Endothelial cell of umbilical vein (primary cell): ENCODE data around the gene FBXL19. TPM values are rescaled to one million over a fixed set of nuclear protein-coding genes. Genes with fewer than 3 reads are reported as not detected.

Experiments used
- BruUV-seq: library from RNA; stranded (reverse); fragments of 400-500 nt; replicated peaks from 2 replicates; lab custom pipeline; 2021; lab: Mats Ljungman, UMichigan
- CTCF ChIA-PET: fragments of 300-600, 350-600 bp; sonication (Branson Sonifier 250); formaldehyde crosslinking; loops from one replicate; lab custom pipeline; 2021; ENCODE audit warnings: antibody characterized with exemption, inconsistent platforms; lab: Charles Lee
- POLR2A ChIA-PET: fragments of 300-600, 350-600 bp; sonication (Branson Sonifier 250); formaldehyde crosslinking; loops from one replicate; lab custom pipeline; 2021; ENCODE audit warnings: antibody characterized with exemption, inconsistent platforms; lab: Charles Lee
- DNase-seq: peaks from one replicate; pipeline ENCODE4 v3.0.0-alpha.2; 2011; ENCODE audit warnings: low read depth, low spot score
- FAIRE-seq: peaks from 2 replicates; lab custom pipeline; 2011; peaks lifted over from hg19 to GRCh38; lab: Jason Lieb, UNC
- H2AFZ ChIP-seq: 2 replicates; pipeline ENCODE4 v1.6.0; 2012; ENCODE audit warnings: low read depth, low read length, control low read depth, inconsistent platforms
- H3K27ac ChIP-seq: 2 replicates; pipeline ENCODE4 v1.5.1; 2011; ENCODE audit warnings: low read depth, mild to moderate bottlenecking, control low read depth, low read length, moderate library complexity; ENCODE audit not compliant: insufficient read depth
- H3K27me3 ChIP-seq, 2 experiments: 2 replicates each; pipeline versions ENCODE4 v1.6.0 to v1.6.1; 2011; ENCODE audit warnings: low read length in 2 of 2, mixed read lengths in 1 of 2; ENCODE audit not compliant: control insufficient read depth in 2 of 2, insufficient read depth in 2 of 2
- H3K36me3 ChIP-seq, 2 experiments: 2 replicates in 1 of 2; 3 replicates in 1 of 2; pipeline ENCODE4 v1.5.1; 2011; ENCODE audit warnings: low read length in 2 of 2, mild to moderate bottlenecking in 1 of 2, moderate library complexity in 1 of 2; ENCODE audit not compliant: control insufficient read depth in 2 of 2, insufficient read depth in 2 of 2; ENCODE audit errors: extremely low read depth in 1 of 2
- H3K4me1 ChIP-seq: 3 replicates; pipeline ENCODE4 v1.5.1; 2011; ENCODE audit warnings: mild to moderate bottlenecking, low read length; ENCODE audit not compliant: control insufficient read depth, insufficient read depth; ENCODE audit errors: extremely low read depth
- H3K4me2 ChIP-seq: 2 replicates; pipeline ENCODE4 v1.6.1; 2011; ENCODE audit warnings: low read length, control low read depth, mixed read lengths; ENCODE audit not compliant: insufficient read depth
- H3K4me3 ChIP-seq, 3 experiments: fragments of 200-600 bp in 1 of 3; sonication (generic), shearing (Covaris generic) in 1 of 3; replicated peaks in 1 of 3; 2 replicates each; pipeline ENCODE4 v1.5.1; 2011 to 2016; ENCODE audit warnings: control low read depth in 3 of 3, low read length in 3 of 3, mild to moderate bottlenecking in 2 of 3, inconsistent platforms in 1 of 3, low read depth in 1 of 3, moderate library complexity in 1 of 3; ENCODE audit not compliant: insufficient read depth in 1 of 3
- H3K79me2 ChIP-seq: 2 replicates; pipeline ENCODE4 v1.6.0; 2012; ENCODE audit warnings: low read length, inconsistent platforms; ENCODE audit not compliant: control insufficient read depth, insufficient read depth
- H3K9ac ChIP-seq: replicated peaks from 2 replicates; pipeline ENCODE3; 2011; ENCODE audit warnings: low read length, control low read depth; ENCODE audit not compliant: insufficient read depth; ENCODE audit errors: extremely low read depth
- H3K9me1 ChIP-seq: replicated peaks from 3 replicates; pipeline ENCODE4 v1.6.0; 2011; ENCODE audit warnings: mild to moderate bottlenecking, low read length; ENCODE audit not compliant: control insufficient read depth, insufficient read depth; ENCODE audit errors: extremely low read depth
- H3K9me3 ChIP-seq: replicated peaks from 2 replicates; pipeline ENCODE4 v1.5.1; 2012; ENCODE audit warnings: low read length, inconsistent platforms; ENCODE audit not compliant: control insufficient read depth, insufficient read depth
- H4K20me1 ChIP-seq: replicated peaks from 2 replicates; pipeline ENCODE3; 2011; ENCODE audit warnings: mild to moderate bottlenecking, low read length; ENCODE audit not compliant: control insufficient read depth, insufficient read depth; ENCODE audit errors: extremely low read depth
- EZH2 ChIP-seq: IDR thresholded peaks from 2 replicates; pipeline ENCODE4 v1.6.1; 2012; ENCODE audit warnings: borderline replicate concordance, low read depth, mild to moderate bottlenecking, moderate library complexity, low read length, inconsistent platforms; ENCODE audit not compliant: severe bottlenecking
- FOS ChIP-seq: IDR thresholded peaks from 2 replicates; pipeline ENCODE4 v1.6.1; 2011; ENCODE audit warnings: mild to moderate bottlenecking, low read length, moderate library complexity, borderline replicate concordance; ENCODE audit not compliant: insufficient read depth
- GATA2 ChIP-seq: IDR thresholded peaks from 2 replicates; pipeline ENCODE4 v1.7.0; 2011; ENCODE audit warnings: low read depth, mild to moderate bottlenecking, moderate library complexity, mixed read lengths, low read length; ENCODE audit not compliant: insufficient read length, insufficient read depth
- JUN ChIP-seq: IDR thresholded peaks from 2 replicates; pipeline ENCODE4 v1.6.1; 2011; ENCODE audit warnings: borderline replicate concordance, low read depth; ENCODE audit not compliant: insufficient read length, insufficient read depth
- MYC ChIP-seq: IDR thresholded peaks from one replicate; pipeline ENCODE4 v1.6.1; 2011; ENCODE audit warnings: mild to moderate bottlenecking, low read depth, low read length
- POLR2A ChIP-seq: IDR thresholded peaks from 2 replicates; pipeline ENCODE4 v1.6.1; 2012; ENCODE audit warnings: low read depth, mild to moderate bottlenecking, control low read depth, low read length
- POLR2AphosphoS5 ChIP-seq: IDR thresholded peaks from 2 replicates; pipeline ENCODE4 v1.6.1; 2012; ENCODE audit warnings: low read depth, mild to moderate bottlenecking, control low read depth, low read length, moderate library complexity; ENCODE audit not compliant: insufficient read depth
- dilution Hi-C: fragments of 300-500 bp; cut with MboI; formaldehyde crosslinking; loops from one replicate; pipeline ENCODE4 v1.15.0; 2019; ENCODE audit warnings: low sequenced_read_pairs; ENCODE audit not compliant: extremely low pct_ligation_motif_present
- intact Hi-C: fragments of 100-400 bp; cut with micrococcal nuclease; formaldehyde crosslinking; loops from one replicate; pipeline ENCODE4 v1.10.0; 2022
- polyA plus RNA-seq, 4 experiments: library from polyadenylated mRNA; depleted of rRNA in 3 of 4; stranded (reverse) in 3 of 4; unstranded in 1 of 4; fragments of >200 nt; gene quantifications; 2 replicates each; pipeline versions ENCODE4 v1.2.1 to v1.2.3, GENCODE V29; 2011 to 2012; ENCODE audit warnings: missing spikeins in 1 of 4
- total RNA-seq: library from RNA; stranded (reverse); gene quantifications from 2 replicates; pipeline ENCODE4 v1.2.3, GENCODE V29; 2021
- TF ChIP-seq, protein P1 (sequence below), 2 donors: IDR thresholded peaks; 1 replicate in 1 of 2; 2 replicates in 1 of 2; pipeline ENCODE4 v1.5.1; 2011; ENCODE audit warnings: low read length in 2 of 2, mild to moderate bottlenecking in 2 of 2, moderate library complexity in 2 of 2, control low read depth in 1 of 2, inconsistent platforms in 1 of 2, low read depth in 1 of 2; ENCODE audit not compliant: insufficient read depth in 1 of 2; ENCODE audit errors: extremely low read depth in 1 of 2
- TF ChIP-seq, protein P2 (sequence below): IDR thresholded peaks from 2 replicates; pipeline ENCODE4 v1.6.1; 2011; ENCODE audit not compliant: insufficient read depth, insufficient read length

Gene FBXL19
- total and polyA plus RNA-seq, 2 donors (not counting 3 experiments of a cell fraction or from before 2014, with no cell fraction given), result 22.1 to 38.0 TPM

DNA sequence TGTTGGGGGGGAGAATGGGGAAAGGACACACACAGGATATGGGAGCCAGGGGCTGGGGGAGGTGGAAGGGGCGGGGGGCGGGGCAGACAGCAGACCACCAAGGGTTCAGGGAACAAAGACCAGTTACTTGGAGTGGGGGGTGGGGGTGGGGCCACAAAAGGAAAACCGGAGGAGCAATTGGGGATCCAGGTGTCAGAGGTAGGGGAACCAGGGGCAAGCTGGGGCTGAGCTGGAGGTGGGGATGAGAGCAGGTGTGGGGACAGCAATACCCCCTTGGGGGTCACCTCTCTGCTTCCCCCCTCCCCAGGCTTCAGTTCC lies 24.1 kb downstream of the FBXL19 start:
- no peaks in the 10 kb centered on the region for H3K79me2 ChIP-seq
- no peak overlapping the region for H2AFZ ChIP-seq
- no peak overlapping the region for H3K4me2 ChIP-seq
- H4K20me1 ChIP-seq, result no peaks in the 10 kb centered on the region
- no peaks in the 10 kb centered on the region for H3K9me1 ChIP-seq
- no peak overlapping the region for H3K27ac ChIP-seq
- DNase-seq (no peak), FAIRE-seq (no peak)
- ChIA-PET POLR2A (no interaction called here), CTCF (no interaction called here)
- H3K27me3 ChIP-seq, result no peaks in the 10 kb centered on the region
- dilution Hi-C loops (no loop called here), intact Hi-C loops (no loop called here)
- H3K4me3 ChIP-seq, result no peak overlapping the region
- H3K9ac ChIP-seq, result no peak overlapping the region
- H3K9me3 ChIP-seq, result no peaks in the 10 kb centered on the region
- peaks cover 4 to 19% of the 10 kb centered on the region in 2 experiments for H3K36me3 ChIP-seq
- H3K4me1 ChIP-seq, result peaks cover 14% of the 10 kb centered on the region
- no TSS peak for BruUV-seq
- TF ChIP-seq JUN (no peak), FOS (no peak), EZH2 (no peak), POLR2A (no peak), POLR2AphosphoS5 (no peak), GATA2 (no peak), MYC (no peak)
- TF ChIP-seq, protein P1, sequence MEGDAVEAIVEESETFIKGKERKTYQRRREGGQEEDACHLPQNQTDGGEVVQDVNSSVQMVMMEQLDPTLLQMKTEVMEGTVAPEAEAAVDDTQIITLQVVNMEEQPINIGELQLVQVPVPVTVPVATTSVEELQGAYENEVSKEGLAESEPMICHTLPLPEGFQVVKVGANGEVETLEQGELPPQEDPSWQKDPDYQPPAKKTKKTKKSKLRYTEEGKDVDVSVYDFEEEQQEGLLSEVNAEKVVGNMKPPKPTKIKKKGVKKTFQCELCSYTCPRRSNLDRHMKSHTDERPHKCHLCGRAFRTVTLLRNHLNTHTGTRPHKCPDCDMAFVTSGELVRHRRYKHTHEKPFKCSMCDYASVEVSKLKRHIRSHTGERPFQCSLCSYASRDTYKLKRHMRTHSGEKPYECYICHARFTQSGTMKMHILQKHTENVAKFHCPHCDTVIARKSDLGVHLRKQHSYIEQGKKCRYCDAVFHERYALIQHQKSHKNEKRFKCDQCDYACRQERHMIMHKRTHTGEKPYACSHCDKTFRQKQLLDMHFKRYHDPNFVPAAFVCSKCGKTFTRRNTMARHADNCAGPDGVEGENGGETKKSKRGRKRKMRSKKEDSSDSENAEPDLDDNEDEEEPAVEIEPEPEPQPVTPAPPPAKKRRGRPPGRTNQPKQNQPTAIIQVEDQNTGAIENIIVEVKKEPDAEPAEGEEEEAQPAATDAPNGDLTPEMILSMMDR (IDR thresholded peaks at IDR 0.05; ENCODE audit: extremely low read depth in 1 of 2, insufficient read depth in 1 of 2, low read depth in 1 of 2, low read length in 2 of 2), result no peak
- TF ChIP-seq, protein P2, sequence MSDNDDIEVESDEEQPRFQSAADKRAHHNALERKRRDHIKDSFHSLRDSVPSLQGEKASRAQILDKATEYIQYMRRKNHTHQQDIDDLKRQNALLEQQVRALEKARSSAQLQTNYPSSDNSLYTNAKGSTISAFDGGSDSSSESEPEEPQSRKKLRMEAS, result no peak
